SU-DHL-6 (cell line): ENCODE results near the gene SYTL3.

Experiments used
- CTCF ChIP-seq: fragments of 200-600 bp; sonication (generic); IDR thresholded peaks from one replicate; pipeline ENCODE4 v1.5.1; 2017; ENCODE audit warnings: antibody characterized with exemption, mild to moderate bottlenecking, low read length, moderate library complexity; ENCODE audit not compliant: insufficient read depth, poor library complexity, severe bottlenecking
- EZH2phosphoT487 ChIP-seq: fragments of 200-600 bp; sonication (generic), shearing (Covaris generic); conservative IDR thresholded peaks from 2 replicates; pipeline ENCODE4 v1.6.1; 2018; ENCODE audit warnings: mild to moderate bottlenecking, antibody characterized with exemption, low read length, moderate library complexity, mixed read lengths

GRCh38 chr6:158795516-158795915 lies 145.7 kb downstream of the SYTL3 start:
- TF ChIP-seq CTCF (no peak), EZH2phosphoT487 (no peak)
